ENCODE data around the gene LRRC2.

LRRC2 gene

GRCh38 chr3:46521096-46521495 lies 45.0 kb downstream of the LRRC2 start:
- peaks cover 0 to 10% (median 0%) of the 10 kb centered on the region in 10 experiments; a peak in 4 of 20 replicates for H3K4me1 ChIP-seq
- no peaks in the 10 kb centered on the region for H3K9me3 ChIP-seq (replicated peaks in 1 of 11)
- no peaks in the 10 kb centered on the region for H3K27me3 ChIP-seq
- no peak overlapping the region for H3K4me3 ChIP-seq
- no peak overlapping the region for H3K4me2 ChIP-seq
- no peak overlapping the region for H3K9ac ChIP-seq
- no peak overlapping the region for H3K27ac ChIP-seq
- no peak for TF ChIP-seq Cebpa-rat (IDR thresholded peaks at IDR 0.05)
- no peaks in the 10 kb centered on the region for H4K20me1 ChIP-seq
- peaks cover 0 to 6% (median 0%) of the 10 kb centered on the region in 11 experiments; a peak in 2 of 22 replicates for H3K36me3 ChIP-seq

- no peak overlapping the region for H3K4me3 ChIP-seq
- H3K4me1 ChIP-seq = peaks cover 0 to 10% (median 0%) of the 10 kb centered on the region in 10 experiments; a peak in 4 of 20 replicates
- no peak for TF ChIP-seq Cebpa-rat (IDR thresholded peaks at IDR 0.05)
- H3K27ac ChIP-seq = no peak overlapping the region
- no peak overlapping the region for H3K4me2 ChIP-seq
- no peaks in the 10 kb centered on the region for H4K20me1 ChIP-seq
- H3K36me3 ChIP-seq = peaks cover 0 to 6% (median 0%) of the 10 kb centered on the region in 11 experiments; a peak in 1 of 22 replicates
- H3K9ac ChIP-seq = no peak overlapping the region
- no peaks in the 10 kb centered on the region for H3K9me3 ChIP-seq (replicated peaks in 1 of 11)
- H3K27me3 ChIP-seq = no peaks in the 10 kb centered on the region
These were observed 45.6 kb downstream of the LRRC2 start for GRCh38 chr3:46520531-46520930.

DNA sequence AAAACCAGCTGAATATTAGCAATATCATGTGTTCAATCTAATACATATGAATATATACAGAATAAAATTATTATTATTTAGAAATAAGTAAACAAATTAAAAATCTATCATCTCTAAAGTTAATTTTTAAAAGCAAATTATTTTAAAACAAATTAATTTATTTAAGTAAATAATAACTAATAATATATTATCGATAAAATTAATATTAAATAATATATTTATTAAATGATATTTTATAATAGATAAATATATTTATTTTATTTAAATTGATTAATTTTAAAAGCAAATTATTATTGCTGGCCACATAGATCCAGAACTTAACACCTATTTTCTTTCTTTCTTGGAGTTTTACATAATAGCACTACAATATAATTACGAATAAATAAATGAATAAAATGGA lies 46.1 kb downstream of the LRRC2 start:
- no peak overlapping the region for H3K4me2 ChIP-seq
- H3K27me3 ChIP-seq = no peaks in the 10 kb centered on the region
- TF ChIP-seq Cebpa-rat (IDR thresholded peaks at IDR 0.05) = no peak

DNA sequence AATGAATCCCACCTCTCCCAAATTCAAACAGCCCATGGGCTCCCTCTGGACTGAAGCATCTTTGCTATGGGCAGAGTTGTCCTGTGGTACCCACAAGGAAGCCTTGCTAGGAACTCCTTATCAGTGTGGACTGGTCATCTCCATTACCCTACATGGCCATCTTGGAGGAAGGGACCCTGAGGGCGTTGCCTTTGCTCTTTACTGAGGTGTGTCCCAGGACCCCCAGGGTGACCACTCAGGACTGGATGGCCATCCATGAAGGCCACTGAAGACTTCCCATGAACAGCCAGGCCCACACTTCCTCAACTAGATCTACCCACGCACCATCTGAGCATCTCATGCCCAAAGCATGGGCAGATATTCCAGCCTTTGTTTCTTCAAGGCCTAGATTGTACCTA lies 48.3 kb downstream of the LRRC2 start:
- Histone ChIP-seq H4K20me1 (no peaks in the 10 kb centered on the region), H3K4me1 (peaks cover 0 to 10% (median 0%) of the 10 kb centered on the region in 10 experiments; a peak in 3 of 20 replicates), H3K9me3 (replicated peaks in 1 of 11) (no peaks in the 10 kb centered on the region), H3K27ac (no peak overlapping the region), H3K36me3 (peaks cover 0 to 6% (median 0%) of the 10 kb centered on the region in 11 experiments; a peak in 1 of 22 replicates), H3K9ac (no peak overlapping the region), H3K4me3 (no peak overlapping the region), H3K27me3 (no peaks in the 10 kb centered on the region), H3K4me2 (no peak overlapping the region)
- TF ChIP-seq Cebpa-rat (IDR thresholded peaks at IDR 0.05) = no peak

More for the DNA sequence above, 46.1 kb downstream of the LRRC2 start:
- no peak overlapping the region for H3K4me3 ChIP-seq
- H3K9me3 ChIP-seq (replicated peaks in 1 of 11) = no peaks in the 10 kb centered on the region
- H4K20me1 ChIP-seq = no peaks in the 10 kb centered on the region
- H3K36me3 ChIP-seq = peaks cover 0 to 6% (median 0%) of the 10 kb centered on the region in 11 experiments; a peak in 1 of 22 replicates
- H3K9ac ChIP-seq = no peak overlapping the region
- H3K4me1 ChIP-seq = peaks cover 0 to 10% (median 0%) of the 10 kb centered on the region in 10 experiments; a peak in 4 of 20 replicates
- no peak overlapping the region for H3K27ac ChIP-seq

DNA sequence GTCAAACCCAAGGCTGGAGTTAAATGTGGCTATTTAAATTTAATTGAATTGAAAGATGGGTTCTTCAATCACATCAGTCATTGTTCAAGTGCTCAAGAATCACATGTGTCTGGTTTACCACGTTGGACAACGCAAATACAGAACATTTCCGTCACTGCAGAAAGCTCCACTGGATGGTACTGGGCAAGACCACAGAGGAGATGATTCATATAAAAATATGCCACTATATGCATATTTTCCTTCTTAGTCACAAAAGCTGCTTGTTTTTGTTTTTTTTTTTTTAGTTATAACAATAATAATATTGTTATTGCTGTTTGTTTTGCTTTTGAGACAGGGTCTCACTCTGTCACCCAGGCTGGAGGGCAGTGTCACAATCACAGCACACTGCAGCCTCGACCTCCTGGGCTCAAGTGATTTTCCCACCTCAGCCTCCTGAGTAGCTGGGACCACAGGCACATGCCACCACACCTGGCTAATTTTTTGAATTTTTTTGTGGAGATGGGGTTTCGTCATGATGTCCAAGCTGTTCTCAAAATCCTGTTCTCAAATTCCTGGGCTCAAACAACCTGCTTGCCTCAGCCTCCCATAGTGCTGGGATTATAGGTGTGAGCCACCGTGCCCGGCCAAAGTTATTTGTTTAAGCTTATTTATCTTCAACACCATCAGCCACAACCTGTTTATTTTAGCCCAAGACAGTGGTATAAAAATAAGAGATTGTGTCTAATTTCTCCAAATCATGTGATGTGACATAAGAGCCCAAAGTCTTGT lies 48.9 kb downstream of the LRRC2 start:
- Histone ChIP-seq H4K20me1 (no peaks in the 10 kb centered on the region), H3K4me1 (peaks cover 0 to 10% (median 0%) of the 10 kb centered on the region in 10 experiments; a peak in 3 of 20 replicates), H3K27me3 (no peaks in the 10 kb centered on the region), H3K4me3 (no peak overlapping the region), H3K36me3 (peaks cover 0 to 6% (median 0%) of the 10 kb centered on the region in 11 experiments; a peak in 1 of 22 replicates), H3K9ac (no peak overlapping the region), H3K4me2 (peak overlapping the region in 2 of 11 experiments; percentile 19 to 30; a peak in 3 of 22 replicates), H3K9me3 (replicated peaks in 1 of 11) (no peaks in the 10 kb centered on the region), H3K27ac (no peak overlapping the region)
- no peak for TF ChIP-seq Cebpa-rat (IDR thresholded peaks at IDR 0.05)

GRCh38 chr3:46516521-46516920 lies 49.6 kb downstream of the LRRC2 start:
- TF ChIP-seq Cebpa-rat (IDR thresholded peaks at IDR 0.05) = no peak
- peak overlapping the region in 2 of 11 experiments; percentile 19 to 30; a peak in 4 of 22 replicates for H3K4me2 ChIP-seq

DNA sequence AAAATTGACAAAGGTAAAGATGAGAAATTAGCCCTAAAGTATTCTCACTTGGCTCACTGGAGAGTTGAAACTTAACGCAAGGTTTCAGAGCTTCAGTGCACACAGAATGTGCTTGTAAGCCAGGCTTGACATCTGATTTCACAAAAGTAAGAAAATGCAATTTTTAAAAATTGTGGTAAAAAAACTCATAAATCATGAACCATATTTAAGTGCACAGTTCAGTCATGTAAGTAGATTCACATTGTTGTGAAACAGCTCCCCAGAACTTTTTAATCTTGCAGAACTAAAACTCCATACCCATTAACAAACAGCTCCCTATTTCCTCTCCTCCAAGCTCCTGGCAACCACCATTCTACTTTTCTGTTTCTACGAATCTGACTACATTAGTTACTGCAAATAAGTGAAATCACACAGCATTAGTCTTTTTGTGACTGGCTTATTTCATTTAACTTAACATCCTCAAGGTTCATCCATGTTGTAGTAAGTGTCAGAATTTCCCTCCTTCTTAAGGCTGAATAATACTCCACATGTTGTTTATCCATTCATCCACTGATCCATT lies 53.8 kb downstream of the LRRC2 start:
- H3K36me3 ChIP-seq = no peaks in the 10 kb centered on the region
- H3K4me1 ChIP-seq = peaks cover 0 to 7% (median 0%) of the 10 kb centered on the region in 10 experiments; a peak in 2 of 20 replicates

More at GRCh38 chr3:46516521-46516920, 49.6 kb downstream of the LRRC2 start:
- Histone ChIP-seq H3K27me3 (no peaks in the 10 kb centered on the region), H3K4me1 (peaks cover 0 to 10% (median 0%) of the 10 kb centered on the region in 10 experiments; a peak in 3 of 20 replicates), H4K20me1 (no peaks in the 10 kb centered on the region), H3K4me3 (no peak overlapping the region), H3K27ac (no peak overlapping the region), H3K36me3 (peaks cover 0 to 6% (median 0%) of the 10 kb centered on the region in 11 experiments; a peak in 1 of 22 replicates), H3K9me3 (replicated peaks in 1 of 11) (no peaks in the 10 kb centered on the region), H3K9ac (no peak overlapping the region)

DNA sequence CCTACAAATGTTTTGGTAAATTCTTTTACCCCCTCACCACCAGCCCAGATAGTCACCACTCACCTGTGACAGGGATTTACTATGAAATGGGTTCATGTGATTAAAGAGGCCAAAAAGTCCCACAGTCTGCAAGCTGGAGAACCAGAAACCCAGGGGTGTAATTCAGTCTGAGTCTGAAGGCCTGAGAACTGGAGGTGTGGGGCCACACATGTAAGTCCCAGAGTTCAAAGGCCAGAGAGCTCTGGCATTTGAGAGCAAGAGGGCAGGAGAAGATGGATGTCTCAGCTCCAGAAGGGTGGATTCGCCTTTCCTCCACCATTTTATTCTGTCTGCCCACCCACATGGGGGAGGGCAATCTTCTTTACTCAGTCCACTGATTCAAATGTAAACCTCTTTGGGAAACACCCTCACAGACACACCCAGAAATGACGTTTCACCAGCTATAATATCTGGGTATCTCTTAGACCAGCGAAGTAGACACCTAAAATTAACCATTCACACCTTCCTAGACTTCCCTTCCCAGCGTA lies 56.4 kb downstream of the LRRC2 start:
- Histone ChIP-seq H3K27ac (no peak overlapping the region), H3K27me3 (no peaks in the 10 kb centered on the region), H3K4me1 (peaks cover 0 to 4% (median 0%) of the 10 kb centered on the region in 10 experiments; a peak in 2 of 20 replicates), H4K20me1 (no peaks in the 10 kb centered on the region), H3K4me3 (no peak overlapping the region), H3K4me2 (no peak overlapping the region), H3K9ac (no peak overlapping the region), H3K36me3 (no peaks in the 10 kb centered on the region), H3K9me3 (replicated peaks in 1 of 11) (peaks cover 0 to 10% (median 4%) of the 10 kb centered on the region in 11 experiments; a peak in 12 of 22 replicates)
- TF ChIP-seq Cebpa-rat (IDR thresholded peaks at IDR 0.05) = no peak

More for the DNA sequence above, 53.8 kb downstream of the LRRC2 start:
- Histone ChIP-seq H3K4me3 (no peak overlapping the region), H3K4me2 (no peak overlapping the region), H3K27me3 (no peaks in the 10 kb centered on the region), H4K20me1 (no peaks in the 10 kb centered on the region), H3K9me3 (replicated peaks in 1 of 11) (no peaks in the 10 kb centered on the region; a peak in 1 of 22 replicates), H3K27ac (no peak overlapping the region), H3K9ac (no peak overlapping the region)
- TF ChIP-seq Cebpa-rat (IDR thresholded peaks at IDR 0.05) = no peak
